ENCODE results near the gene STAU1.
"Not testable (repeated sequence)": the region's sequence is repeated elsewhere in the genome, so short reads cannot be mapped to it uniquely, and the experiment has no call there.

STAU1 gene

DNA sequence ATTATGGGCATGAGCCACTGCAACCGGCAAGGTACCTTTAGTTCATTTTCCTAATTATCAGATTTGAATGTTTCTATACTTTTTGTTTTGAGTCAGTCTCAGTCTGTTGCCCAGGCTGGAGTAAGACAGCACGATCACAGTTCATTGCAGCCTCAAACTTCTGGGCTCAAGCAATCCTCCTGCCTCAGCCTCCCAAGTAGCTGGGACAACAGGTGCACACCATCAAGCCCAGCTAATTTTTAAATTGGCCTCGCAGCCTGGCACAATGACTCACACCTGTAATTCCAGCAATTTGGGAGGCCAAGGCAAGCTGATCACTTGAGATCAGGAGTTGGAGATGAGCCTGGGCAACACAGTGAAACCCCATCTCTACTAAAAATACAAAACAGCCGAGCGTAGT is 24.4 kb downstream of the STAU1 start:
- no peak for DNase-seq

DNA sequence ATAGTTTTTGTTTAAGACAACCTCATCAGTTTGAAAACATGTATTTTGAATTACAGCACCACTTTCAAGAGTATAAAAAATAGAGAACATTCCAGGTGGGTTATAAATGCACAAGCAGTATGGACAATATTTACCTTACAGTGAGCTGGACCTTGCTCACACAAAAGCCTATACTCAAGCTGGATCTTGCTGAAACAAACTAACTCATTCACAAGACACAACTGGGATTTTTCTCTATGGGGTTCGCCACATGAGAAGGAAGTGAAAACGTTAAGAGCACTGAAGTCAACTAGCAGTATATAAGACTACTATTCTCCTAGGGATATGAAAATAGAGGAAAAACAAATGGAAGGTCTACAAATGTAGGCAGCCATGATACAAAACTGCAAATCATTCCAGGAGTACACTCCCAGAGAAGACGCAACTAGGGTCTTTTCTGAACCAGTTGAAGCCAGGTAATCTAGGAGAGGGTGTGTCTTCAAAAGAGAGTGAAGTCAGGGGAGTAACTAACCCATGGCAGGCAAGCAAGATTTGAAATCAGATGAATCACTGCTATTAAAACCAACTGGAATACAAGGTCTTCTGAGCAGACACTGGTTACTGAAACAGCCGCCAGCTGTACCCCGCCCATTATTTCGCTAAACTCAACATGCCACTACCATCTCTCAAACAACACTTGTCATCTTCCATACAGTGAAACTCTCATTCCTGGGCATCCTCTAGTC is 26.5 kb downstream of the STAU1 start:
- DNase-seq, result no peak

DNA sequence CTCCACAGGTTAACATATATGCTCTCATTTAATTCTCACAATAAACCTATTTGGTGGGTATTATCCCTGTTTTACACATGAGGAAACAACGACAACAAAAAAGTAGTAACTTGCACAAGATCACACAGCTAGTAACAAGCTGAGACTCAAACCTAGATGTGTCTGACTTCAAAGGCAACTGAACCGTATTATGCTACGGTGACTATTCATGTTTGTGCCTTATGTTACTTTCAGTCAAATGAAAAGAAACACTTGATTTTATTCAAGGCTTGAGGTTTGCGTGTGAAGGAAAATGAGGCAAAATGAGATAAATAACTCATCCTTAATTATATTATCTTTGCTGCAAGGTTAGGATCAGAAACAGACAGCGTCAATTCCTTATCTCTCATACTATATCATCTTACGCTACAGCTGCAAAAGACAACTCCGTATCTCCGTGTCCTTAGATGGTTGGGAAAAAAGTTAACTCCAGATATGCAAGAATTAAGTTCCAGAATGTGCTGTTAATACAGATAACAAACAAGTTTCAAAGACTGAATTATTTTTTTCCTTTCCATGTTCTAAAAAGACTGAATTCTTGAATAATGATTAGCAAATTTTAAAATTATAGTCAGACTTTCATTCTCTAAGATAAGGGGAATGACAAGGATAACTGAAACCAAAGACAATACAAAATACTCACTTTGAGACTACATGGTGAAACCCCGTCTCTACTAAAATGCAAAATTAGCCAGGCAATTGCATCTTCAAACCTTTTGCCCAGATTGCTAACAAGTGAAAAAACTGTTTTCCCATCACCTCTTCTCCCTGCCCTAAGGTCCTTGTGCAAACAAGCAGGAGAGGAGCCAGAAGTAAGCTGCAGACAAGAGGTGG is 27.8 kb downstream of the STAU1 start:
- DNase-seq, result no peak

DNA sequence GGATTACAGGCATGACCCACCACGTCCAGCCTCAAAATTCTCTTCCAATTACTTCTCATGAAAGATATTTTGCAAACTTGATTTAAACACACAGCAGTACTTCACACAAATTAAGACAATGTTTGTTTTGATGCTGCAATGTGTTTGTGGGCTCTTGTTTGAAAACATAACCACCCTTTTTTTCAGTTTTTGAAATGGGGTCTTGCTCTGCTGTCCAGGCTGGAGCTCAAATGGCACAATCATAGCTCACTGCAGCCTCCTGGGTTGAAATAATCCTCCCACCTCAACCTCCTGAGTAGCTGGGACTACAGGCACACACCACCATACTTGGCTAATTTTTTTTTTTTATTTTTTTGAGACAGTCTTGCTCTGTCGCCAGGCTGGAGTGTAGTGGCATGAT is 31.0 kb downstream of the STAU1 start:
- DNase-seq, result no peak

DNA sequence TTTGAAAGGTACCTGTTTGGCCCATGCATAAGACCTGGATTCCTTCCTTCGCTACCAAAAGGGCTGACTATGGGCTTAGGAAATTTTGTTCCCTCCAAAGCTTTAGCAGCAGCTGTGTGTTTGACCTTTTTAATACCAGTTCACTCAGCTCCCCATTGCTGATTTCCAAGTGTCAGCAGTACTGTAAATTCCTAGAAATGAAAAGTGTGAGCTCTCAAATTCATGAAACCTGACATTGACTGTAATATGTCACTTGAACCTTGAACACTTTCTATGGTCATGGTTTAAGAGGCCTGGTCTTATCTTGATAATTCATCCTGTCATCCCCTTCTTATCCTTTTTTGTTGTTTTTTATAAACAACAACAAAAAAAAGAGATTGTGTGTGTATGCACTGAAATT is 31.7 kb downstream of the STAU1 start:
- no peak for DNase-seq

DNA sequence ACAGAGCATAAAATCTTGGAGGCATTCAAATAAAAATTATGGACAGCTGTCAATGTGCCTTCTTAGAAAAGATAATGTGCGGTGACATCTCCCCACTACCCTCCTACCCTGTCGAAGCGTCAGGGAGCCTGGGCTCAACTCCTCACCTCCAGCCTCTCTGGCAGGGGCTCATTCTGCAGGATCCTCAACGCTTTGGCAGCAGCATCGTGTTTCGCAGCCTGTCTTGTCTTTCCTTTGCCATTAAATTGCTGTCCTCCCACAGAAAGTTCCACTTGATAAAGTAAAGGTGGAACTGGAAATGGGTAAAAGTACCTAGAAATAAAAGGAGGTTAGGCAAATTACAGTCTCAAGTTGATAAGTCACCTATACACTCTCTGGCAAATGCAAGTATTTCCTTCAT is 36.7 kb downstream of the STAU1 start:
- no peak for DNase-seq

DNA sequence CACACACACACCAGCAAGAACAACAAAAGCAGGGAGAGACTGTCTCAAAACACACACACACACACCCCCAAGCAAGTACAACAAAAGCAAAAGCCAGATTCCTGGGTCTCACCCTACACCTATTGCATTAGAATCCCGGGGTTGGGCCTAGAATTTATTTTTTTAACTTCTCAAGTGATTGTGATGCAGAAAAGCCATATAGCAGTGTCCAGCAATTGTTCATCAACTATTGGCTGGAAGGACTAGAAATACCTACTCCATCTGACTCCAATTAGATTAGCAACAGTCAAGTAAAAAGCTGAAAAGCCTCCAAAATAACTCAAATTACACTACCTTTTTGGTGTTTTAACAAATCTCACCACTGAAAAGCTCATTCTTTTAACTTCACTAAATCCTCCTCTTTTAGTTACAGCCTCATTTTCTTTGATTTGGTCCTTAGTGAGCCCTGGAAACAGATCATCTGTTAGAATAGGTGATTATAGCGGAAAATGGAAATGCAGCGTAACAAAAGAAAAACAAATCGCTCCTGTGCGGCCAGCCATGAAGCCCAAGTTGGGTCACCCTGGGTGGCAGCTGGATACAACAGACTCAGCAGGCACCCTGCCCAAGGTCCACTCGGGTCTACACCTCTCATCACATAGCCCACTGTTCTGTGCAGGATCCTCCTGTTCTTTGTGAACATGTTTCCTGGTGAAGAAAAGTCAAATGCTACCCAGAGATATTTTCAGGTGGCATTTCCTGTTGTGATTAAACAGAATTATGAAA is 38.7 kb downstream of the STAU1 start:
- DNase-seq, result no peak

DNA sequence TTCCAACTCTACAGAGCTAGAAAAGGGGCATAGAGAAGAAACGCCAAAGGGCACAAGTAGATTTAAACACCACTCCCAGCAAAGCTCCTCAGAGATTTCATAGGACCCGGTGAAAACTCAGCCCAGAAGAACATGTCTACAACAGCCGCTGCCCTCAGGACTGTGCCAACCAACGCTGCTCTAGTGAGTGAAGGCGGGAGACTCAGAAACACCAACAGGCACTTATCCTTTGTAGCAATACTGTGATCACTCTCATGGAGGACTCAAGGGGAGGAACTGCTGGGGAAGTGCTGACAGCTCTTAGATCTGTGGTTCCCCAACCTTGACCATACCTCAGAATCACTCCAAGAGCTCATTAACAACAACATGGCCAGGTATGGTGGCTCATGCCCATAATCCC is 39.5 kb downstream of the STAU1 start:
- no peak for DNase-seq

DNA sequence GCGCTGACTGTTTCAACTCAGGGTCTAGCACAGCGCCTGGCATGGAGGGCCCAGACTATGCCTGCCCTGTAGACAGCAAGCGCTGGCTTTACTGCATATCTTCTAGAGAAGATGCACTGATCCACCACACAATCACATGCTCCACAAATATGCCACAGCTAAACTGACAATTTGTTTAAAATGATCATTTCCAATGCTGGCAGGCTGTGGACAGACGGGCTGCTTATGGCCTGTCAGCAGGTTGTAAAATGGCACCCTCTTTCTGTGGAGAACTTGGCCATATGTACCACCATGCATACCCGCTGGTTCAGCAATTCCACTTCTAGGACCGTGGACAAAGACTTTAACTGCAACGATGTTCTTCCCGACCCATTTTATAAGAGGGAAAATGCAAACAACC is 40.8 kb downstream of the STAU1 start:
- no peak for DNase-seq

DNA sequence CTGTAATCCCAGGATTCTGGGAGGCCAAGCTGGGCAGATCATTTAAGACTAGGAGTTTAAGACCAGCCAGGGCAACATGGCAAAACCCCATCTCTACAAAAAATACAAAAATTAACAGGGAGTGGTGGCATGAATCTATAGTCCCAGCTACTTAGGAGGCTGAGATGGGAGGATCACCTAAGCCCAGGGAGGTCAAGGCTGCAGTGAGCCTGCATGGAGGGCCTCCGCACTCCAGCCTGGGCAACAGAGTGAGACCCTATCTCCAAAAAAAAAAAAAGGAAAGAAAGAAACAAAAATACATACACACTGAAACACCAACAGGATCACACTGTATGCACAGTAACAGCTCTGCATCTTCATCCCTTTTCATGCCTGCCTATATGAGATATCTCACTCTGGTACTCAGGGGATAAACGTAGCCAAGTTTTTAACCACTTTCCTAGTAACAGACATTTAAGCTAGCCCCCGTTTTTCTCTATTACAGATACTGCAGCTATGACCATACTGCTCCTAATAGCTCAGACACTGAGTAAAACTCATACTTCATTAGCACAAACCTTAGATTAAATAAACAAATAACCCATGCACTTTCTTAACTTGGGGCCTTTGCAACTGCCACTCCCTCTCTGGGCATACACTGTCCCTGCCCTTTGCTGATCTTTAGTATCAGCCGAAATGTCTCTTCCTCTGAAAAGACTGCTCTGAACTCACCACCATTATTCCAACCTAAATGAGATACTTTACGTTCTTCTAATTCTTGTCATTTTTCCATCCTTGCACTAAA is 41.5 kb downstream of the STAU1 start:
- DNase-seq, result no peak

DNA sequence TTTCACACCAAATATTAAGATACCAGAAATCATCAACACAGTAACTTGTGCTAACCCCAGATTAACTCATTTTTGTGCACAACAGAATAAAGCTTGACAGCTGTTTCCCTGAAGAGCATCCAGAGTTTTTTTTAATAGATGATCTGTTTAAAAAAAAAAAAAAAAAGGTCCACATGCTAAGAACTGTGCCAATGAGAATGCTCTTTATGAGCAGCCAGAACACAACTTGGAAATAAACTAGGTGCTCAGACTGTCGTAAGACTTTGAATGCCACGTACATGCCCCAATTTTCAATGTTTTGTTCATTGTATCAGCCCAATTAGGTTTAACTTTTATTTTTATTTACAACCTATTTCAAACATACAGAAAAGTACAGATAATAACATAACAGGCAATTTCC is 47.3 kb downstream of the STAU1 start:
- DNase-seq, result no peak

DNA sequence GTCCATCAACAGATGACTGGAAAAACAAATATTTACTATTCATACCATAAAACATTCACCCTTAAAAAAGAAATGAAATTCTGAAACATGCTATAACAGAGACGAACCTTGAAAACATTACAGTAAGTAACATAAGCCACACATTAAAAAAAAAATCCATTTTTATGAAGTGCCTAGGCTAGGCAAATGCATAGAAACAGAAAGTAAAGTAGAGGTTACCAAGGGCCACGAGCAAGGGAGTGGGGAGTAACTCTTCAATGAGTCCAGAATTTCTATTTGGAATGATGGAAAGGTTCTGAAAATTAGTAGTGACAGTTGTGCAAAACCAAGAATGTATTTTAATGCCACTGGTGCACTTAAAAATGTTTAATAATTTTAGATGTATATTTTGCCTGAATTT is 47.7 kb downstream of the STAU1 start:
- no peak for DNase-seq

DNA sequence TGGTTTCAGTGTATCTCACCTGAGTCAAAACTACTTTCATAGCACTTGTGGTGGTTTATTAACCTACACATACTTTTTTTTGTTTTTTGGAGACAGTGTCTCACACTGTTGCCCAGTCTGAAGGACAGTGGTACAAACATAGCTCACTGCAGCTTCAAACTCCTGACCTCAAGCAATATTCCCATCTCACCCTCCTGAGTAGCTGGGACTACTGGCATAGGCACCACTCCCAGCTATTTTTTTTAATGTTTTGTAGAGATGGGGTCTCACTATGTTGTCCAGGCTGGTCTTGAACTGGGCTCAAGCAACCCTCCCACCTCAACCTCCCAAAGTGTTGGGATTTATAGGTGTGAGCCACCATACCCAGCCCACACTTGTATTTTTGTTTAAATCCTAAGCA is 49.7 kb downstream of the STAU1 start:
- DNase-seq, result no peak

DNA sequence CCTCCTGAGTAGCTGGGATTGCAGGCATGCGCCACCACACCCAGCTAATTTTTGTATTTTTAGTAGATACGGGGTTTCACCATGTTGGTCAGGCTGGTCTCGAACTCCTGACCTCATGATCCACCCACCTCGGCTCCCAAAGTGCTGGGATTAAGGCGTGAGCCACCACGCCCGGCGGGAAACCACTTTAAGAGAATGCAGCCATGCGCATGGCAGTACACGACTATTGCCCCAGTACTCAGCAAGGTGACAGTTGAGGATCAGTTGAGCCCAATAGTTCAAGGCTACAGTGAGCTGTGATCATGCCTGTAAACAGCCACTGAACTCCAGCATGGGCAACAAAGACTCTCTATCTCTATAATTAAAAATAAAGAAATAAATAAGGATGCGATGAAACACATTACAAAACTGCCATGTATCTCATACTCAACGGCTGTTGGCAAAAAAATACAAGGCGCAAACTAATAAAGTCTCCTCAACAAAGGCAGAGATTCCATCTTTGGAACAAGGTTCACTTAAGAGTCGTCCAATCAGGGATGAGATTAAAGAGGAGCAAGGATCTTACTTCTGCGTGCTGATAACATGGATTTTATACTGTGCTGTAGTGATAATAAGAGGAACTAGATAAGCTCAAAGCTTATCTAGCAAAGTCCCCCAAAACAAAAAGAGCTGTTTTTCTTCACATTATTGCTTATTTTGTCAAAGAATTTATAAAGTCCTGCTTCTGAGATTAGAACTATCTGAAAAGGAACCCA is 51.1 kb downstream of the STAU1 start:
- no peak for DNase-seq

DNA sequence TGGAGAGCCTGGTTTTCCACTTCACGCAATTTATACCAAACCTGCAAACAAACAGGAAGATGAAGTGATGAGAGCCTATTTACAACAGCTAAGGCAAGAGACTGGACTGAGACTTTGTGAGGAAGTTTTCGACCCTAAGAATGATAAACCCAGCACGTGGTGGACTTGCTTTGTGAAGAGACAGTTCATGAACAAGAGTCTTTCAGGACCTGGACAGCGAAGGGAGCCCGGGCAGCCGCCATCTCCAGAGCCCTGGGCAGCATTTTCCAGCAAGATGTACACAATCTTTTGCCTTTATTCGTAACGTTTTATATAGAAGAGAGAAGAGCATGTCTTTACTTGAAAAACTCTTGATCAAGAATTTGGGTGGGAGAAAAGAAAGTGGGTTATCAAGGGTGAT is 53.3 kb downstream of the STAU1 start:
- not testable (repeated sequence) for DNase-seq

DNA sequence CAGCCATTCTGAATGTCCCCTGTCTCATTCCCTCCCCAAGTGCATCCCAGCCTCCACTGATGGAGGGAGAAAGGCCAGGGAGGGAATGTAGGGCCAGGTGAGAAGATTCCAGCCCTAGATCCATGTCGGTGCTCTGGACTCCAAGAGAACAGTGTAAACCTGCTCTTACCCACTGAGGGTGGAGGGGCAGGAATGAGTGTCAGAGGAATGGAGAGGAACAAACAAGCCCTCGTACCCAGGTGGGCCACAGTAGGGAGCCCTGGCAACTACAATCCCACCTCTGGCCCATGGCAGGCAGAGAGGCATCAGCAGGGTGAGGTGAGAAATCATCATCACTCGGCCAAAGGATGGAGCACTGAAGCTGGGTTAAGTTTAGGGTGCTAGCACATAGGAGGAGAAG is 54.6 kb downstream of the STAU1 start:
- no peak for DNase-seq

DNA sequence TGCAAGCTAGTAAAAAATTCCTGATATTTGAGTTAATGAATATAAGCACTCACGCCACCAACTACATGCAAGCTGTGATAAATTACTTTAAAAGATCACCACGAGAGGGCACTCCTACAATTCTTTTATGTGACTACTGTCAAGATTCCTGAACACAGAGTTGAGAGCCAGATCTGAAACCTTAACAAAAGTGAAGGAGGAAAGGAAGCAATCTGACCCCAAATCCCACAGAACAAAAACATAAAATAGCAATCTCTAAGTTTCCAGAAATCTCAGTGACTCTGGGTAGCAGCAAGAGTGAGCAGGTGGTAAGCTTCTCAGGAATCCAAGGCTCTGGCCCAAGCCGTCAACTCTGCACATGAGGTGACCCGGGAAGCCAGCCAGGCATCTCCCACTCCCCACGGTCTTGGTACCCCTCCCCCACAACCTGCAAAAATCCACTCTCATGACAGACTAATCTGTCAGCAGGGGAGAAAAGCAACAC is 55.1 kb downstream of the STAU1 start:
- DNase-seq, result no peak

DNA sequence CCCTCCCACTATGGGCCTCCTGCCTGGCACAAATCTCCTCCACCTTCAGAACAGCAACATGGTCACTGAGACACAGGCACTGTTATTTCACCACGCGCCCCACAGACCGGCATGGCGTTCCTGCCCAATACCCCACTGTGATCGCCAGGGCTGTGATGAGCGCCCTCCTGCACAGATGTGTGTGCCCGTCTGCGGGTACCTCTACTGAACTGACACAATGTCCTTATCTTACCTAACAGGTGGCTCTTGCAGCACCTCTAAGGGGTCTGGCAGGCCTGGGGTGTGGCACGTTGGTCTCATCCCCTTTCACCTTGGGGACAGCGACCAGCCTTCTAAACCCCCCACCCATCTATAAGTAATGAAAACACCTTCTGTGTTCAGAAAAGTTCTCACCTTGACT is 64.2 kb downstream of the STAU1 start:
- no peak for DNase-seq

DNA sequence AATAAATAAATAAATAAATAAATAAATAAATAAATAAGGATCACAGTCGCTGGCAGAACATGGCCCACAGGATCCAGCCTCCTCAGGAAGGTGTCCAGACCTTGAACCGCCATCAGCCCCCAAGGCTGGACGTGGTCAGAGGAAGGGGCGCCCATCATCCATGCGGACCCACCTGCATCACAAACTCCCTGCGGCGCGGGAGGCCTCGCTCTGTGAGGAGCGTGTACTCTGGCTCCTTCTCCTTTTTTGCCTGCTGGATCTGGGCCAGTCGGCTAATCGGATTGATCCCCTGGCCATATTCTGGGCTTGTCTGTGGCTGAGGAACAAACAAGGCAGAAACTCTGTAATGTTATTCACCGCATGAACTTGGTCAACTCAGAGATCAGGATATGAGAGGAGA is 65.2 kb downstream of the STAU1 start:
- no peak for DNase-seq

DNA sequence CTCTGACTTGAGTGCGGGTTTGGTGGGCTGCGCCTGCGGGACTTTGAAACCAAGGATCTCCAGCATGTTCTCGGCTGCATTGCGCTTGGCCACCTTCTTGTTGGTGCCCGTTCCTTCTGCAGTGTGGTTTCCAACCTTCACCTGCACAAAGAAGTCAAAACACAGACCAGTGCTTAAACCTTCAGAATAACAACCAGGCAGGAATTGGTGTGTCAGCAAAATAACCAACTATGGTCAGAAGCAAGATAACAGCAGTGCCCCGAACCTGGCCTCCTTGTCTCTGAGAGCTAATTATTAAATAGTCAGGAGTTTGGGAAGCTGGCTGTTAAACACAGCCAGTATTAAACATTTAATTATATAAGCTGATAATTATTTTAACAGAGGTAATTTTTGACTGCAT is 68.1 kb downstream of the STAU1 start:
- no peak for DNase-seq

DNA sequence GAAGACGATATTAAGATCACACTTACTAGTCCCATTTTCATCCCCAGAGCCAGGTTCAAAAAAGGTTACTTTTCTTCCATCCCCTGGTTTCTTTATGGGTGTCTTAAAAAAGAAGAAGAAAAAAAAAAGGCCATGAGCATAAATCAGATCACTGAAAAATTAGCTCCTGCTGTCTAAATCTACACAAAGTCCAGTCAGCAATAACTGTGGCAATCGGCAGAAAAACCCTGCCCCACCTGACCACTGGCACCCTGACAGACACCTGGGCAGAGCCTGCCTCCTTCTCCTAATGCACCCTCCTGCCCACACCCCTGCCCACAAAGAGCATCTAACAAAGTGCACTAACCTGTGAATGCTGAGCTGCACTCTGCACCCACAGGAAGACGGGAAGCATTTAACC is 69.8 kb downstream of the STAU1 start:
- no peak for DNase-seq

DNA sequence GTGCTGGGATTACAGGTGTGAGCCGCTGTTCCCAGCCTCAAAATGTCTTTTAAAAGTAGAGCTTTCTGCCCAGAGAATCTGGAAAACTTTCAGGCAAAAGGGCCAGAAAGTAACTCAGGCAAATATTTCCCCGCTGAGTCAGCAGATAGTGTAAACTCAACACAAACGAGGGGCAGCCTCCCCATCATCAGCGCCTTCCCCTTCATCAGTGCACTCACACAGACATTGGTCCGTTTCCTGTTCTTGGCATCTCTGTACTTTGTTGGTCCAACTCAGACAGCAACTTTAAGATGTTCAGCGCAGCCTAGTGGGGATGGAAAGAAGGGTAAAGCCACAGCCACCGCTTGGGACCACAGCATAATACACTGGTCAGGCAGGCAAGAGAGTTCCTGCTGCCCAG is 72.6 kb downstream of the STAU1 start:
- no peak for DNase-seq
